GM19395 (cell line): ENCODE measurements around the gene VAV1.
"Not testable (repeated sequence)": the region's sequence is repeated elsewhere in the genome, so short reads cannot be mapped to it uniquely, and the experiment has no call there.

Experiments used
- ATAC-seq: cut with Tn5 transposase; IDR thresholded peaks from one replicate; pipeline ENCODE4 v1.9.1; 2021; ENCODE audit warnings: mild to moderate bottlenecking, moderate library complexity; ENCODE audit not compliant: unreplicated experiment

VAV1 gene

DNA sequence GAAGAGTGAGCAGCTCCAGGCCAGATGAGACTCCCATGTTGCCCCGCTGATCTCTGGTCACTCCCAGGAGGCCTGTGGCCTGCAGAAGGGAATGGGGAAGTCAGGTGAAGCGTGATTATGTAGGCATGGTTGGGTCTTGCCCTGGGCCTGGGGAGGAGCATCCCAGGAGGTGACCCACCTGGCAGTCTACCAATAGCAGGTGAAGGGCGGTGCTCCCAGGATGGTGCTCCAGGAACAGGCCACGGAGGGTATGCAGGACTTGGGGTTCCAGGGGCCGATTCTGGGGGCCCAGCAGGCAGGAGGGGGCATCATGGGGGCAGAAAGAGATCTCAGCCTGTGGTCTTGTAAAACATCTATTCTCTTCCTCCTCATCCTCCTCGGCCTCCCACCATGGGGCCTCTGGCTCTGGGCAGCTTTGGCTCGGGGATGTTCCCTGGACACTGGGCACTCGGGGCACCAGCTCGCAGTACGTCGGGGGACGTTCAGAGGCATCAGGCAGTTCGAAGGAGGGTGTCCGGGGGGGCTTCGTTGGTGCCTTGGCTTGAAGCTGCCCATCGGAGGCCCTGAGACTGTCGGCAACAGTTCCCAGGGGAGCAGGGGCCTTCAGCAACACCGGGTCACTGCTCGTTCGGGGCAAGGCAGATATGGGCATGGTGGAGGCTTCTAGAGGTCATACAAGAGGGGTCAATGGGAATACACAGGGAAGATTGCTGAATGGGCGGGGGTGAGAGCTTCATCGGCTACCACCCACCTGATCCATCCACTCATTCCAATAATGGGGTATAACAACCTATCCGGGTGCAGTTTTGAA lies 17.6 kb upstream of the VAV1 start:
- no peak for ATAC-seq

DNA sequence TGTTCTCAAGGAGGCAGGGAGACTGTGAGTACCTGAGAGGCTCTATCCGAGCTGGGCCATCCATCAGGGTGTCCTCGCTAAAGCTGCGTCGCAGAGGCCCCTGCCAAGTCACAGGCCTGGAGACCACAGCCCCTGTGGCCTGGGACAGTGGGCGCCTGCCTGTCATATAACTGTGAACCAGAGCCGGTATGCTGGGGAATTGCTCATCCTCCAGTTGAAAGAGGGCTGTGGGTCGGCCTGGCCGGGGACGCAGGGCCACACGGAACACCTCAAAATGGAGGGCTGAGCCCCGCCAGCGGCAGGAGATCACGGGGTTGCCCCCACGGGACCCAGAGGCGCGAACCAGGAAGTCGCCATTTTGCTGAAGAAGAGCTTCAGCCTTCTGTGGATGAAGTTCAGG lies 11.9 kb upstream of the VAV1 start:
- no peak for ATAC-seq

DNA sequence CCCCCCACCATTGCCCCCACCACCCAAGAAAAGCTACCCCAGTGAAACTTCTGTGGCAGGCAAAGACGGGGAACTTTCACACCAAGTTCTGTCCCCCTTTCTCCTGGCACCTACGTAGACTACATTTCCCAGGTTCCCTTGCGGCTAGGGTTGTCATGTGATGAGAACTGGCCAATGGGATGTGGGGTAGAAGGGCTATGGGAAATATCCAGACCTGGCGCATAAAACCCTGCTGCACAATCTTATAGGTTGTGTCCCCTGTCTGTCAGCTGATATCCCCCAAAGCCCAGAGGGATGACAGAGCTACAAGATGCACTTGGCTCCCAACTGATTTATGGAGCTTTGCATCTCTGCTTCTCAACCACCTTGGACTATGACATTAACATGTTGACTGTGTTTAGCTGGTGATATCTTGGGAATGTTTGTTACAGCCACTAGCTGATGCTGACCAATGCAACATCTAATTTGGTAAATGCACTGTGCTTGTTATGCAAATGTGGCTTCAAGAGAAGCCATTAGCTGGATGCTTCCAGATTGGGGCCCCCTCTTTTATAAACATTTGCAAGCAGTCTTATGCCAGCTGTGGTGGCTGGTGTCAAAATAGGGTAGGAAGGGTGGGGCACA lies 11.3 kb upstream of the VAV1 start:
- ATAC-seq: no peak

DNA sequence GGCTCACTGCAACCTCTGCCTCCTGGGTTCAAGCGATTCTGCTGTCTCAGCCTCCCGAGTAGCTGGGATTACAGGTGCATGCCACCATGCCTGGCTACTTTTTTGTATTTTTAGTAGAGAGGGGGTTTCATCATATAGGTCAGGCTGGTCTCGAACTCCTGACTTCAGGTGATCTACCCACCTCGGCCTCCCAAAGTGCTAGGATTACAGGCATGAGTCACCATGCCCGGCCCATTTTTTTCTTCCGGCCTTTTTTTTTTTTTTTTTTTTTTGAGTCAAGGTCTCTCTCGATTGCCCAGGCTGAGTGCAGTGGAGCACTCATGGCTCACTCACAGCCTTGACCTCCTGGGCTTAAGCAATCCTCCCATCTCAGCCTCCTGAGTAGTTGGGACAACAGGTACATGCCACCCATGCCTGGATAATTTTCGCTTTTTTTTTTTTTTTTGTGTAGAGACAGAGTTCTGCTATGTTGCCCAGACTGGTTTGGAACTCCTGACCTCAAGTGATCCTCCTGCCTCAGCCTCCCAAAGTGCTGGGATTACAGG lies 10.2 kb upstream of the VAV1 start:
- ATAC-seq: not testable (repeated sequence)

DNA sequence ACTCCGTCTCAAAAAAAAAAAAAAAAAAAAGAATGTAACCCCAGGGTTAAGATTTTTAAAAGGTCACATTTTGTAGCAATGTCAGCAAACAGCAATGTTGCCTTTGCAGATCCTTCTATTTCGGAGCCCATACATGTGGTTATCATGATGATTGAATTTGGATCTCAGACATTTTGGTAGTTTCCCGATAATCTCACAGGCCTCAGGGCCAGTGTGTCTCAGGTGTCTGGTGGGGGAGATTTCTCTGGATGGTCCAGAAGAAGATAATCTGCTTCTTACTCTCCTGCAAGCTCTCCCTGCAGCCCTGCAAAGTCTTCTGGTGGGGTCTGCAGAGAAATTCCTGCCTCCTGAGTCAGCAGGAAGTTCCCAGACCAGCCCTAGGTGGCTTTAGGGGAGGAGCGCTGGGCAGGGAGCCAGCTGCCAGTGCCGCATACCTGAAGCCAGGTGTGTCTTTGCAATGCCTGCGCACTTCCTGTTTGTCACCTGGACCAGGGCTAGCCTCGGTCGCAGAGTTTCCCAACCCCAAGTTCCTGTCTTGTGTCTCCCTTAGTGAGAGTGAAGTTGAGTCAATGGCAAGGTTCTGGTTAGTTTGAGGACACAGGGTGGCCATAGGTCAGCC lies 6.7 kb upstream of the VAV1 start:
- no peak for ATAC-seq

DNA sequence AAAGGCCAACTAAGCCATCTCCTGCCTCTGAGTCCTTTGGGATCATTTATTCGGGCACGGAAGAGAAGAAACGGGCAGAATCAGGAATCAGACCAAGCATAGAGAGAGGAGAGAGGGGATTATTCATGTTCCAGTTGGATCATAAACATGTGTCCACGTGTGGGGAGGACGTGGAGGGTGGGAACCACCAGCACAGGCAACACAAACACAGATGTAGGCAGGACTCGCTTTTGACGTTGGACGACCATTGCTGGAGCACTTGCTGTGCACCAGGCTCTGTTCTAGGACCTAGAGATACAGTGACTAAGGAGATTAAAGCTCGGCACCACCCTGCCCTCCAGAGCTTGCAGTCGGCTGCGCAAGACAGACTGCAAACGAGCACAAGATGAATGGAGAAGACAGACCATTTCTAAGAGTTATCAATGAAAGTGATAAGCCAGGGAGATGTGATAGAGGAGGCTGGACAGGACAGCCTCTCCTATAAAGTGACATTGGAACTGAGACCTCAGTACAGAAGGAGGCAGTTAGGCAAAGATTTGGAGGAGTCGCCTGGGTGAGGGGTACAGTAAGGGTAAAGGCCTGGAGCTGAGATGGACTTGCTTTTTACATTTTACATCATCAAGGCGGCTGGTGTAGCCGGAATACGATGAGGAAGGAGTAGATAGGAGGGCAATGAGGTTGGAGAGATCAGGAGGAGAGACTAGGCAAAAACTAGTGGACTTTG lies 6.0 kb upstream of the VAV1 start:
- no peak for ATAC-seq

DNA sequence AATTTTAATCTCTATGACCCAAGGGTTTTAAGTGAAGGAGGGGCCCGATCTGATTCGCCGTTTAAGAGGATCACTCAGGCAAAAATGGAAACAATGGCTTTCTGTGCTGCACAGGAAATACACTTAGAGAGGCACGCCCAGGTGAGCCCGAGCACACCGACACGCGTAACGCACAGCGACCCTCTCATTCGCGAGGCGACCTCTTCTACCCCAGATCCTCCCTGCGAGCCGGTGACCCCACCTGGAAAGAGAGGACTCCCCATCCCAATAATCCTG lies 5.5 kb upstream of the VAV1 start:
- peak; percentile 38 for ATAC-seq

DNA sequence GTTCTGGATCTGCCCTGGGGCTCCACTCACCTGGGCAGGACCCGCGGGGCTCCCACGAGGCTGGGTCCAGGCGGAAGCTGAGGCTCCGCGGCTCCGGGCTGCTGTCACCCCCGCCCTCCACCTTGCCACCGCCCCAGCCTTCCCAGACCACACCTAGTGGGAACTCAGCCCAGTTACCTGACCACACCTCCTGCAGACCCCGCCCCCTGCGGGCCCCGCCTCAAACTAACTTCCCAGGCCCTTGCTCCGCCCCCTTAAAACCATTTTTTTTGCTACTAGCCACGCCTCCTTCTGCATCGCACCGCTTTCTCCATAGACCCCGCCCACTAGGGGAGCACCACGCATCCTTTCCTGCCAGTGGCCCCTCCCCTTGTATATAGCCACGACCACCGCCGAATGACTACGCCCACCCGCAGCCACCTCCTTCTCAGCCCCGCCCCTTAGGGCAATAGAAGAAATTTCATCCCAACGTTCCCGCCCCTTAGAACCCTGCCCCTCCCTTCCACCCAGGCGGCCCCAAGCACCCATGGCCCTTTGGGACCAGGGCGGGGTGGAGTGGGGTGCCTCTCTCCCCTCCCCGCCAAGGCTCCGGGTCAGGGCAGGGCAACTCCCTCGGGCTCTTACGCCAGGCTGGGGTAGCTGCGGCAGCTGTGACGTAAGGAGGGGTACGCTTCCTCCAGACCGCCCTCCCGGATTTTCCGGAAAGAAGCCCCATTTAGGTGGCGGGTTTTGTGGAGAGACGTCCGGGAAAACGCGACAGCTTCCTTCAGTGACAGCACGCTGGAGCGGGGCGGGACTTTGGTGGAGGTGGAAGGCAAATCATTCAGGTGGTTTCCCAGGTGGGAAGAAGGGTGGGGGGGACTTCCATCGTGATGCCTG lies 4.9 kb upstream of the VAV1 start, which contains the start of gene SH2D3A:
TSS of gene SH2D3A (minus strand) at position 79 of the 879 bp plus-strand sequence. CDS start 3,687 bp downstream, outside the sequence.
- ATAC-seq: peak; percentile 64

DNA sequence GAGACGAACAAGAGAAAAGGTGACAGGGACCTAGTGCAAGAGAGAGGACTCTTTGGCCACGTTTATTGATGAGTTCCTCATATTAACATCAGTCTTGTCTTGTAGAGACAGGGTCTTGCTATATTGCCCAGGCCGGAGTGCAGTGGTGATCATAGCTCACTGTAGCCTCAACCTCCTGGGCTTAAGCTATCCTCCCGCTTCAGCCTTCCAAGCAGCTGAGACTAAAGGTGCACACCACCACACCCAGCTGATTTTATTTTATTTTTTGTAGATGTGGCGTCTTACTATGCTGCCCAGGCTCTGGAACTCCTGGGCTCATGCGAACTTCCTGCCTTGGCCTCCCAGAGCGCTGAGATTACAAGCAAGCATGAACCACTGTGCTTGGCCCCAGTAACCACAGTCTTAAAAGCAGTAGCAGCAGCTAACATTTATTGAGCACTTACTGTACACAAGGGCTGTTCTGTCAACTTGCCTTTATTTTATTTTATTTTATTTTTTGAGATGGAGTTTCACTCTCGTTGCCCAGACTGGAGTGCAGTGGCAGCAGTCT lies 4.2 kb upstream of the VAV1 start:
- no peak for ATAC-seq

DNA sequence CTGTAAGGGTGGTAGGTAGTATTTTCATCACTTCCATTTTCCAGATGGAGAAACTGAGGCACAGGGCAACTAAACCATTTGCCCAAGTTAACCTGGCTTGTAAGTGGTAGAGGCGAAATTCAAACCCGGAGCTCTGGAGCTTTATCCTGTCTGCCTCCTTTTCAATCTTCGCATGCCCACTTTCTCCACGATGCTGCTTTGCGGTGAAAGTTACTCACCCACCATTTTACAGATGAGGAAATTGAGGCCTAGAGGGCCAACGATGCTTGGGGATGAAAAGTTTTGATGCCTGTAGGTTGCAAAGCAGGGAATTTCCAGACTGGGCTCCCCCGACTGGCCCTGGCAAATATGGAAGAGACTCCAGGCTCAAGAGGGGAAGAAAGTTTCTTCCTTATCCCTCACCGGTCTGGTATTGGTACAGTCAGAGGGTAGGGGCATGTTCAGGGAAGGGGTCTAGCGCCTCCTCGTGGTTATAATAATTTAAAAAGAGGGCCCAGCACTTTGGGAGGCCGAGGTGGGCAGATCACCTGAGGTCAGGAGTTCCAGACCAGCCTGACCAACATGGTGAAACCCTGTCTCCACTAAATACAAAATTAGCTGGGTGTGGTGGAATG lies 3.4 kb upstream of the VAV1 start:
- no peak for ATAC-seq

DNA sequence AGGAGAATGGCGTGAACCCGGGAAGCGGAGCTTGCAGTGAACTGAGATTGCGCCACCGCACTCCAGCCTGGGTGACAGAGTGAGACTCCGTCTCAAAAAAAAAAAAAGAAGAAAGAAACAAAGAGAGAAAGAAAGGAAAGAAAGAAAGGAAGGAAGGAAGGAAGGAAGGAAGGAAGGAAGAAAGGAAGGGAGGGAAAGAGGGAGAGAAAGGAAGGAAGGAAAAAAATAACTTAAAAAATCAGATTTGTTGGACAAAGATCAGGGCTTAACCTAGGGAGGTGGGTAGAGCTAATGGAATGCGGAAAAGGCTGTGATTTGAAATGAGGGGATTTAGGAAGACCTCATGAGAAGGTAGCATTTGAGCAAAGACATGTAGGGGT lies 870 bp upstream of the VAV1 start:
- ATAC-seq: not testable (repeated sequence)

DNA sequence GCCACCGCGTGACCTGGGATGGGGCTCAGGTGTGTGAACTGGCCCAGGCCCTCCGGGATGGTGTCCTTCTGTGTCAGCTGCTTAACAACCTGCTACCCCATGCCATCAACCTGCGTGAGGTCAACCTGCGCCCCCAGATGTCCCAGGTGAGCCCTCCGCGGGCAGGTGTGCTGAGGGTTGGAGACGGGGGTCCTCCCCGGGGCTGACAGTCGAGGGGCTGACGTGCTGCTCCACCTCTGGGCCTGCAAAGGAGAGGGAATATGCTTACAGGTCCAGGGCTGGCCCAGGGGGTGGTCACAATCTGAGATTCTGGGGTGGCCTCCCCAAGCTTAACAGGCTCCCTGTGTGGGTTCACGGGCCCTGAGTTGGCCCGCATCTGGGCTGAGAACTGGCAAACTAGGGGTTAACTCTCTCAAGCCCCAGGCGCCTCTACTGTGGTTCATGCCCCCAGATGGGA lies 386 bp downstream of the VAV1 start:
- ATAC-seq: no peak

DNA sequence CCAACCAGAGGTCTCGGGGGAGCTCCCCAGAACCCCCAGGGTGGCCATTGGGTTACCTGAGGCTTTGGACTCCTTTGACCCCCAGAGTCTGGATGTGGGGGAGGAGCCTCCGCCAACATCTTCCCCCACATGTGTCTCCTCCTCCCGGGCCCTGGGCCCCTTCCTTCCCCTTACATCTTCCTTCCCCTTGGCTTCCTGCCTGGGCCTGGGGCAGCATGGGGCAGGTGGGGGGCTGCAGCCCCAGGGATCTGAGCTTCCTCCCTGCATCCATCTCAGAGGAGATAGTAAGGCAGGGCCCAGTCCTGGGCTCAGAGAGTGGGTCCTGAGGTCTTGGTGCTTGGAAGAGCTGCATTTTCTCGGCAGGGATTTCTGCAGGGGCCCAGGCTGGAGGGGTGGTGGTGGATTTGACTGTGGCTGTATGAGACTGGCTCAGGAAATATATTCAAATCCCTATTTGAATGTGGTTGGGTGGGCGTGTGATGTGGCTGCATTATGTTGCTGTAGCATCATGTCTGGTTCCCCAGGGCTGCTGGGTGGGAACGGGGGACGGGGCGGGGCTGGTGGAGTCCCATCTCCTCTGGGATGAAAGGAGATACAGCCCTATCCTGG lies 919 bp downstream of the VAV1 start:
- no peak for ATAC-seq

DNA sequence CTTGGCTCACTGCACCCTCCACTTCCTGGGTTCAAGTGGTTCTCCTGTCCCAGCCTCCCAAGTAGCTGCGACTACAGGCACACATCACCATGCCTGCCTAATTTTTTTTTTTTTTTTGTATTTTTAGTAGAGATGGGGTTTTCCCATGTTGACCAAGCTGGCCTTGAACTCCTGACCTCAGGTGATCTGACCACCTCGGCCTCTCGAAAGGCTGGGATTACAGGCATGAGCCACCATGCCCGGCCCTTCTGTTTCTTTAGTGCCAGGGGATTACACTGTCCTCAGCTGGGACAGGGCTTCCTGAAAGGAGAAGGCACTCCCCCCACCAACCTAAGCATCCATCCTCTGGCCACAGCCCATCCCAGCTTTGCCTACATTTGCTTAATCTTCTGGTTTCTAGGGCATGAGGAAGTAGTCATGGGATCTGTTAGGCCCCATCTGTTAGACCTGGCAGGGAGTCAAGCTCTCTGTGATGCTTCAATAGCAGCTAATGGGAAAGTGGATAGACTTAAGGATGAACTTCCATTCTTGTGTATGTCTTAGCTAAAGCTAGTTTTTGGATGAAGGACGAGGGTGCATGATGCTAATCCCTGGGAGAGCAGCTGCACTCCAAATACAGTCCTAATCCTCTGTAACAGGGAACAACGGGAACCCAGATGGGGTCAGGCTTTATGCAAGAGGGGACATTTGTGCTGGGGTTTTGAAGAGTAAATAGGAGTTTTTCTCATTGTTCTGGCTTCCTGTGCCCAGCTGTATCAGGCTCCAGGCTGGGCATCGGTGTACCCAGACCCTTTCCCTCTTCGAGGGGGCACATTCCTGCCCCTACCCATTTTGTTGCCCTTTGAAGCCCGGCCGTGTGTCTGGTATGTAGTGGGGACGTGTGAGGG lies 2.6 kb downstream of the VAV1 start:
- no peak for ATAC-seq

DNA sequence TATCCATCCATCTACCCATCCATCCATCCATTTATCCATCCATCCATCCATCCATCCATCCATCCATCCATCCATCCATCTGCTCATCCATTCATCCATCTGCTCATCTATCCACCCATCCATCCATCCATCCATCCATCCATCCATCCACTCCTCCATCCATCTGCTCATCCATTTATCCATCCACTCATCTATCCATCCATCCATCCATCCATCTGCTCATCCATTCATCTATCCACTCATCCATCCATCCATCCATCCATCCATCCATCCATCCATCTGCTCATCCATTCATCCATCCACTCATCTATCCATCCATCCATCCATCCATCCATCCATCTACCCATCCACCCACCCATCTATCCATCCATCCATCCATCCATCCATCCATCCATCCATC lies 3.5 kb downstream of the VAV1 start:
- ATAC-seq: not testable (repeated sequence)

DNA sequence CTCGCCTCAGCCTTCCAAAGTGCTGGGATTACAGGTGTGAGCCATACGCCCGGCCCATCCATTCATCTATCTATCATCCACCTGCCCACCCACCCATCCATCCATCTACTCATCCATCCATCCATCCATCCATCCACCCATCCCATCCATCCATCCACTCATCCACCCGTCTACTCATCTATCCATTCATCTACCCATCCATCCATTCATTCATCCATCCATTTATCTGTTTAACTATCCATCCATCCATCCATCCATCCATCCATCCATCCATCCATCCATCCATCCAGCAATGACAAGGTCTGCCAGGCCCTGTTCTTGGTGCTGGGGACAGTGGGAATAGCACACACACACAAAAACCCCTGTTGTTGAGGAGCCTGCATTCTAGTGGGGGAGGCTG lies 4.5 kb downstream of the VAV1 start:
- no peak for ATAC-seq

DNA sequence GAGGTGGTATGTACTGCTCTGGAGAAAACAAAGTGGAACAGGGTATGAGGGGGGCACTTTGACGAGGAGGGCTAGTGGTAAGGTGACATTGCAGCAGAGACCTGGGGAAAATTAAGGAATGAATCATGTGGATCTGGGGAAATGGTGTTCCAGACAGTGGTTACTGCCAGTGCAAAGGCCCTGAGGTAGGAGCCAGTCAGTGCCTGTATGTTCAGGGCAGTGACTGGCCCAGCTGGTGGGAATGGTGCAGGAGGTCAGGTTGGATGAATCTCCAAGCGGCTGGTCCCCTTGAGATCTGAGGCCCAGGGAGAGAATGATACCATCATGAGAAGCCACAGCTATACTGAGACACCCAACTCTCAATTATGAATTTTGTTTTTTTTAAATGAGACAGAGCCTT lies 4.9 kb downstream of the VAV1 start:
- no peak for ATAC-seq

DNA sequence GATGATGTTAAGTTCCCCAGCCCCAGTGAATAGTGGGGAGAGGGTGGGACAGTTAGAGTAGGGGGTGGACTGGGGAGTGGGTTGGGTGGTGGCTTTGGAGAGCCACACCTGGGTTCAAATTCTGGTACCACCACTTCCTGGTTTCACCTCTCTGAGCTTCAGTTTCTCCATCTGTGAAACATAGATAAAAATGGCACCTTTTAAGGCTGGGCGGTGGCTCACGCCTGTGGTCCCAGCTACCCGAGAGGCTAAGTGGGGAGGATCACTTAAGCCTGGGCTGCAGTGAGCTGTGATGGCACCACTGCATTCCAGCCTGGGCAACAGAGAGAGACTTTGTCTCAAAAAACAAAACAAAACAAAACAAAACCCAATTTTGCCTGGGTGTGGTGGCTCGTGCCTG lies 5.9 kb downstream of the VAV1 start:
- ATAC-seq: no peak
